GM23338 (cell line): ENCODE data around the gene LRRD1. TPM values are rescaled to one million over a fixed set of nuclear protein-coding genes. Genes with fewer than 3 reads are reported as not detected.

ENCODE experiments used
- ATAC-seq: fragments of 200-7000 bp; cut with Tn5 transposase; 3 replicates; pipeline ENCODE4 v1.9.1; 2020
- DNase-seq: peaks from one replicate; pipeline ENCODE4 v3.0.0-alpha.2; 2015; ENCODE audit warnings: low spot score
- H2AFZ ChIP-seq: fragments of 200-600 bp; sonication (generic); 2 replicates; pipeline ENCODE4 v1.8.0; 2016; ENCODE audit warnings: antibody characterized with exemption, mild to moderate bottlenecking, moderate library complexity
- H3F3A ChIP-seq: fragments of 200-600 bp; sonication (generic); replicated peaks from 2 replicates; pipeline ENCODE4 v1.8.0; 2017; ENCODE audit warnings: antibody characterized with exemption, mixed run types, low read depth
- H3K27ac ChIP-seq: fragments of 200-600 bp; sonication (generic); 2 replicates; pipeline ENCODE4 v1.6.1; 2016; ENCODE audit warnings: low read depth
- H3K27me3 ChIP-seq: fragments of 200-600 bp; sonication (generic); 2 replicates; pipeline ENCODE4 v1.8.0; 2016; ENCODE audit warnings: mild to moderate bottlenecking, mixed run types, moderate library complexity; ENCODE audit not compliant: insufficient read depth
- H3K36me3 ChIP-seq: fragments of 200-600 bp; sonication (generic); 2 replicates; pipeline ENCODE4 v1.8.0; 2016; ENCODE audit warnings: mild to moderate bottlenecking; ENCODE audit not compliant: insufficient read depth
- H3K4me1 ChIP-seq: fragments of 200-600 bp; sonication (generic); 2 replicates; pipeline ENCODE4 v1.8.0; 2016; ENCODE audit warnings: mild to moderate bottlenecking, moderate library complexity; ENCODE audit not compliant: insufficient read depth
- H3K4me2 ChIP-seq: fragments of 200-600 bp; sonication (generic); 2 replicates; pipeline ENCODE4 v1.7.1; 2017; ENCODE audit warnings: mixed run types
- H3K4me3 ChIP-seq: fragments of 200-600 bp; sonication (generic); 2 replicates; pipeline ENCODE4 v1.6.1; 2016; ENCODE audit warnings: mixed run types
- H3K79me2 ChIP-seq: fragments of 200-600 bp; sonication (generic); replicated peaks from 2 replicates; pipeline ENCODE4 v1.8.0; 2017; ENCODE audit warnings: mild to moderate bottlenecking; ENCODE audit not compliant: insufficient read depth
- H3K9me2 ChIP-seq: fragments of 200-600 bp; sonication (generic); 2 replicates; pipeline ENCODE4 v1.8.0; 2017; ENCODE audit not compliant: insufficient read depth
- H4K20me1 ChIP-seq: fragments of 200-600 bp; sonication (generic); replicated peaks from 2 replicates; pipeline ENCODE4 v1.8.0; 2017; ENCODE audit warnings: mild to moderate bottlenecking; ENCODE audit not compliant: insufficient read depth
- H3K27ac Mint-ChIP-seq: 2 replicates; pipeline ENCODE4 v1.8.0; 2020; ENCODE audit warnings: inconsistent platforms, mild to moderate bottlenecking, moderate library complexity, mixed read lengths
- H3K27me3 Mint-ChIP-seq: 3 replicates; pipeline ENCODE4 v1.8.0; 2022; ENCODE audit warnings: low read depth, mild to moderate bottlenecking, moderate library complexity, mixed read lengths, inconsistent platforms; ENCODE audit not compliant: insufficient read depth, poor library complexity
- H3K36me3 Mint-ChIP-seq: 3 replicates; pipeline ENCODE4 v1.8.0; 2021; ENCODE audit warnings: low read depth, mild to moderate bottlenecking, inconsistent platforms, moderate library complexity, mixed read lengths
- H3K4me1 Mint-ChIP-seq: 3 replicates; pipeline ENCODE4 v1.8.0; 2020; ENCODE audit warnings: mild to moderate bottlenecking, inconsistent platforms, mixed read lengths
- H3K4me3 Mint-ChIP-seq: 3 replicates; pipeline ENCODE4 v1.8.0; 2021; ENCODE audit warnings: moderate library complexity, mild to moderate bottlenecking, inconsistent platforms, mixed read lengths
- H3K9me3 Mint-ChIP-seq: 3 replicates; pipeline ENCODE4 v1.8.0; 2020; ENCODE audit warnings: moderate library complexity, mild to moderate bottlenecking, inconsistent platforms, mixed read lengths
- CREB1 ChIP-seq: fragments of 250-450 bp; sonication (Bioruptor Pico); IDR thresholded peaks from 2 replicates; pipeline ENCODE4 v1.5.0; 2020; ENCODE audit warnings: low read depth, mild to moderate bottlenecking, moderate library complexity
- EZH2 ChIP-seq: fragments of 200-600 bp; sonication (generic); IDR thresholded peaks from one replicate; pipeline ENCODE4 v1.8.0; 2017; ENCODE audit warnings: antibody characterized with exemption, mild to moderate bottlenecking, low read depth; ENCODE audit not compliant: unreplicated experiment
- EZH2phosphoT487 ChIP-seq: fragments of 200-600 bp; sonication (generic); IDR thresholded peaks from one replicate; pipeline ENCODE4 v1.8.1; 2018; ENCODE audit warnings: antibody characterized with exemption; ENCODE audit not compliant: unreplicated experiment
- JUNB ChIP-seq: IDR thresholded peaks from one replicate; pipeline ENCODE4 v1.6.1; 2016; ENCODE audit warnings: antibody characterized with exemption; ENCODE audit not compliant: unreplicated experiment
- NANOG ChIP-seq: IDR thresholded peaks from 2 replicates; pipeline ENCODE4 v1.6.1; 2016; ENCODE audit warnings: antibody characterized with exemption, borderline replicate concordance
- POLR2AphosphoS5 ChIP-seq: IDR thresholded peaks from 2 replicates; pipeline ENCODE4 v1.6.1; 2016; ENCODE audit warnings: antibody characterized with exemption, low read depth
- STAT1 ChIP-seq: IDR thresholded peaks from one replicate; pipeline ENCODE4 v1.6.1; 2016; ENCODE audit warnings: antibody characterized with exemption; ENCODE audit not compliant: unreplicated experiment
- ZNF114 ChIP-seq: fragments of 250-450 bp; sonication (Bioruptor Pico); IDR thresholded peaks from 2 replicates; pipeline ENCODE4 v1.5.0; 2020; ENCODE audit warnings: mild to moderate bottlenecking, moderate library complexity
- ZNF331 ChIP-seq: fragments of 250-450 bp; sonication (Bioruptor Pico); IDR thresholded peaks from 2 replicates; pipeline ENCODE4 v1.5.0; 2020; ENCODE audit warnings: low read depth, mild to moderate bottlenecking, moderate library complexity
- polyA plus RNA-seq: library from polyadenylated mRNA; unstranded; fragments of >200 nt; fragmentation: Nextera tagmentation; extraction: Ambion mirVana; gene quantifications from 2 replicates; pipeline ENCODE4 v1.2.1, GENCODE V29; 2016
- total RNA-seq: library from RNA; depleted of rRNA; stranded (reverse); fragments of >200 nt; shearing (Covaris generic); gene quantifications from 2 replicates; pipeline ENCODE4 v1.2.3, GENCODE V29; 2014
- TF ChIP-seq, protein P1 (sequence below), 2 experiments: fragments of 200-600 bp in 1 of 2; sonication (generic) in 1 of 2; conservative IDR thresholded peaks; 2 replicates each; pipeline versions ENCODE4 v1.5.1 to v1.6.1; 2016 to 2017; ENCODE audit warnings: antibody characterized with exemption in 2 of 2, low read depth in 2 of 2, mild to moderate bottlenecking in 2 of 2, moderate library complexity in 1 of 2
- TF ChIP-seq, protein P2 (sequence below): IDR thresholded peaks from 2 replicates; pipeline ENCODE4 v1.6.1; 2016; ENCODE audit warnings: antibody characterized with exemption
- TF ChIP-seq, protein P3 (sequence below): fragments of 250-450 bp; sonication (Bioruptor Pico); IDR thresholded peaks from 2 replicates; pipeline ENCODE4 v1.5.0; 2020; ENCODE audit warnings: mild to moderate bottlenecking, moderate library complexity

The LRRD1 gene
- total and polyA plus RNA-seq, 2 experiments from 2014 or later, result 0.11 TPM; not detected in 1

DNA sequence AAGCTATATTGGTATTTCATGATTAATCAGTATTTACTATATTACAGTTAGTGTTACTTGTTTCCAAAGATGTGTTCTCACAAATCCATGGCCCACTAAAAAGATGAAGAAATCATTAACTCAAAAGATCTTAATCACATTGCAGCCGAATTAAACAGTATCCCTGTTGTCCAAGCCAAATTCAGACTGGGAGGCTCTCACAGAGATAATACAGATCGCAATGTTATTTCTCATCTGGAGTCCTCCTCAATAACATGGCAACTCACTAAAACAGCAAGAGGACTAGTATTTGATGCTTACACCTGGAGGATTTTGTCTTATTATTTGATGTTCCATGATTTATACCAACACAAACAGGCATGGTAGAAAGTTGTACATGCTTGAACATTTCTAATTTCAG is 68.1 kb downstream of the LRRD1 start (continued):
- TF ChIP-seq, protein P1, sequence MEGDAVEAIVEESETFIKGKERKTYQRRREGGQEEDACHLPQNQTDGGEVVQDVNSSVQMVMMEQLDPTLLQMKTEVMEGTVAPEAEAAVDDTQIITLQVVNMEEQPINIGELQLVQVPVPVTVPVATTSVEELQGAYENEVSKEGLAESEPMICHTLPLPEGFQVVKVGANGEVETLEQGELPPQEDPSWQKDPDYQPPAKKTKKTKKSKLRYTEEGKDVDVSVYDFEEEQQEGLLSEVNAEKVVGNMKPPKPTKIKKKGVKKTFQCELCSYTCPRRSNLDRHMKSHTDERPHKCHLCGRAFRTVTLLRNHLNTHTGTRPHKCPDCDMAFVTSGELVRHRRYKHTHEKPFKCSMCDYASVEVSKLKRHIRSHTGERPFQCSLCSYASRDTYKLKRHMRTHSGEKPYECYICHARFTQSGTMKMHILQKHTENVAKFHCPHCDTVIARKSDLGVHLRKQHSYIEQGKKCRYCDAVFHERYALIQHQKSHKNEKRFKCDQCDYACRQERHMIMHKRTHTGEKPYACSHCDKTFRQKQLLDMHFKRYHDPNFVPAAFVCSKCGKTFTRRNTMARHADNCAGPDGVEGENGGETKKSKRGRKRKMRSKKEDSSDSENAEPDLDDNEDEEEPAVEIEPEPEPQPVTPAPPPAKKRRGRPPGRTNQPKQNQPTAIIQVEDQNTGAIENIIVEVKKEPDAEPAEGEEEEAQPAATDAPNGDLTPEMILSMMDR (conservative IDR thresholded peaks at IDR 0.05; ENCODE audit: low read depth in 2 of 2), result no peak
- TF ChIP-seq EZH2phosphoT487 (no peak), POLR2AphosphoS5 (no peak)

DNA sequence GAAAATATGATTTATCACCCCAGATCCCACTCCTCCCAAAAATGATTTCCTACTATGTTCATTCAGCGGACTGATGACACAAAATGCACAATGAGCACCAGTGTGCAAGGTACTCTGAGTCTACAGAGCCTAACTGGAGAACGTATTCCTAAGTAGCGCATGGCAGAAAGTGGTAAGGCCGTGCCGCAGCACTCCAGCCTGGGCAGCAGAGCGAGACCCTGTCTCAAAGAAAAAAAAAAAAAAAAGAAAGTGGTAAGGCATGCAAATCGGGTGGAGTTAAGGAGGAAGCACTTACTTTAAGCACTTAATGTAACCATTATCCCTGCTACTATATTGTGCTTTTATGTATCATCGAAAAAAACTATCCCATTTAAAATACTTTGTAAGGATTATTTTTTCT is 70.1 kb downstream of the LRRD1 start:
- H3K4me2 ChIP-seq, result no peak overlapping the region
- H3K27me3 Mint-ChIP-seq, result no peaks in the 10 kb centered on the region
- H3K36me3 Mint-ChIP-seq, result peaks cover 13% of the 10 kb centered on the region
- H2AFZ ChIP-seq, result no peak overlapping the region
- H4K20me1 ChIP-seq, result no peaks in the 10 kb centered on the region
- H3K4me1 Mint-ChIP-seq, result no peaks in the 10 kb centered on the region
- H3K9me2 ChIP-seq, result no peaks in the 10 kb centered on the region
- no peak overlapping the region for H3K4me3 ChIP-seq
- H3K4me1 ChIP-seq, result no peaks in the 10 kb centered on the region
- no peaks in the 10 kb centered on the region for H3F3A ChIP-seq
- no peaks in the 10 kb centered on the region for H3K79me2 ChIP-seq
- no peaks in the 10 kb centered on the region for H3K9me3 Mint-ChIP-seq
- H3K27ac ChIP-seq, result no peak overlapping the region
- no peak overlapping the region for H3K4me3 Mint-ChIP-seq
- ATAC-seq (no peak), DNase-seq (no peak)
- H3K36me3 ChIP-seq, result peaks cover 3% of the 10 kb centered on the region; the same call in 1 of the 2 replicates
- H3K27me3 ChIP-seq, result no peaks in the 10 kb centered on the region
- no peak overlapping the region for H3K27ac Mint-ChIP-seq
- no peak for TF ChIP-seq JUNB
- TF ChIP-seq, protein P1 (conservative IDR thresholded peaks at IDR 0.05; ENCODE audit: low read depth in 2 of 2), result no peak
- TF ChIP-seq POLR2AphosphoS5, result no peak
- TF ChIP-seq CREB1 (CRISPR knock-in tag), result no peak
- TF ChIP-seq ZNF114, result no peak
- TF ChIP-seq, protein P2, sequence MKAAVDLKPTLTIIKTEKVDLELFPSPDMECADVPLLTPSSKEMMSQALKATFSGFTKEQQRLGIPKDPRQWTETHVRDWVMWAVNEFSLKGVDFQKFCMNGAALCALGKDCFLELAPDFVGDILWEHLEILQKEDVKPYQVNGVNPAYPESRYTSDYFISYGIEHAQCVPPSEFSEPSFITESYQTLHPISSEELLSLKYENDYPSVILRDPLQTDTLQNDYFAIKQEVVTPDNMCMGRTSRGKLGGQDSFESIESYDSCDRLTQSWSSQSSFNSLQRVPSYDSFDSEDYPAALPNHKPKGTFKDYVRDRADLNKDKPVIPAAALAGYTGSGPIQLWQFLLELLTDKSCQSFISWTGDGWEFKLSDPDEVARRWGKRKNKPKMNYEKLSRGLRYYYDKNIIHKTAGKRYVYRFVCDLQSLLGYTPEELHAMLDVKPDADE, result no peak
- no peak for TF ChIP-seq EZH2phosphoT487
- TF ChIP-seq EZH2, result no peak
- TF ChIP-seq NANOG, result no peak
- TF ChIP-seq ZNF331, result no peak
- TF ChIP-seq, protein P3, sequence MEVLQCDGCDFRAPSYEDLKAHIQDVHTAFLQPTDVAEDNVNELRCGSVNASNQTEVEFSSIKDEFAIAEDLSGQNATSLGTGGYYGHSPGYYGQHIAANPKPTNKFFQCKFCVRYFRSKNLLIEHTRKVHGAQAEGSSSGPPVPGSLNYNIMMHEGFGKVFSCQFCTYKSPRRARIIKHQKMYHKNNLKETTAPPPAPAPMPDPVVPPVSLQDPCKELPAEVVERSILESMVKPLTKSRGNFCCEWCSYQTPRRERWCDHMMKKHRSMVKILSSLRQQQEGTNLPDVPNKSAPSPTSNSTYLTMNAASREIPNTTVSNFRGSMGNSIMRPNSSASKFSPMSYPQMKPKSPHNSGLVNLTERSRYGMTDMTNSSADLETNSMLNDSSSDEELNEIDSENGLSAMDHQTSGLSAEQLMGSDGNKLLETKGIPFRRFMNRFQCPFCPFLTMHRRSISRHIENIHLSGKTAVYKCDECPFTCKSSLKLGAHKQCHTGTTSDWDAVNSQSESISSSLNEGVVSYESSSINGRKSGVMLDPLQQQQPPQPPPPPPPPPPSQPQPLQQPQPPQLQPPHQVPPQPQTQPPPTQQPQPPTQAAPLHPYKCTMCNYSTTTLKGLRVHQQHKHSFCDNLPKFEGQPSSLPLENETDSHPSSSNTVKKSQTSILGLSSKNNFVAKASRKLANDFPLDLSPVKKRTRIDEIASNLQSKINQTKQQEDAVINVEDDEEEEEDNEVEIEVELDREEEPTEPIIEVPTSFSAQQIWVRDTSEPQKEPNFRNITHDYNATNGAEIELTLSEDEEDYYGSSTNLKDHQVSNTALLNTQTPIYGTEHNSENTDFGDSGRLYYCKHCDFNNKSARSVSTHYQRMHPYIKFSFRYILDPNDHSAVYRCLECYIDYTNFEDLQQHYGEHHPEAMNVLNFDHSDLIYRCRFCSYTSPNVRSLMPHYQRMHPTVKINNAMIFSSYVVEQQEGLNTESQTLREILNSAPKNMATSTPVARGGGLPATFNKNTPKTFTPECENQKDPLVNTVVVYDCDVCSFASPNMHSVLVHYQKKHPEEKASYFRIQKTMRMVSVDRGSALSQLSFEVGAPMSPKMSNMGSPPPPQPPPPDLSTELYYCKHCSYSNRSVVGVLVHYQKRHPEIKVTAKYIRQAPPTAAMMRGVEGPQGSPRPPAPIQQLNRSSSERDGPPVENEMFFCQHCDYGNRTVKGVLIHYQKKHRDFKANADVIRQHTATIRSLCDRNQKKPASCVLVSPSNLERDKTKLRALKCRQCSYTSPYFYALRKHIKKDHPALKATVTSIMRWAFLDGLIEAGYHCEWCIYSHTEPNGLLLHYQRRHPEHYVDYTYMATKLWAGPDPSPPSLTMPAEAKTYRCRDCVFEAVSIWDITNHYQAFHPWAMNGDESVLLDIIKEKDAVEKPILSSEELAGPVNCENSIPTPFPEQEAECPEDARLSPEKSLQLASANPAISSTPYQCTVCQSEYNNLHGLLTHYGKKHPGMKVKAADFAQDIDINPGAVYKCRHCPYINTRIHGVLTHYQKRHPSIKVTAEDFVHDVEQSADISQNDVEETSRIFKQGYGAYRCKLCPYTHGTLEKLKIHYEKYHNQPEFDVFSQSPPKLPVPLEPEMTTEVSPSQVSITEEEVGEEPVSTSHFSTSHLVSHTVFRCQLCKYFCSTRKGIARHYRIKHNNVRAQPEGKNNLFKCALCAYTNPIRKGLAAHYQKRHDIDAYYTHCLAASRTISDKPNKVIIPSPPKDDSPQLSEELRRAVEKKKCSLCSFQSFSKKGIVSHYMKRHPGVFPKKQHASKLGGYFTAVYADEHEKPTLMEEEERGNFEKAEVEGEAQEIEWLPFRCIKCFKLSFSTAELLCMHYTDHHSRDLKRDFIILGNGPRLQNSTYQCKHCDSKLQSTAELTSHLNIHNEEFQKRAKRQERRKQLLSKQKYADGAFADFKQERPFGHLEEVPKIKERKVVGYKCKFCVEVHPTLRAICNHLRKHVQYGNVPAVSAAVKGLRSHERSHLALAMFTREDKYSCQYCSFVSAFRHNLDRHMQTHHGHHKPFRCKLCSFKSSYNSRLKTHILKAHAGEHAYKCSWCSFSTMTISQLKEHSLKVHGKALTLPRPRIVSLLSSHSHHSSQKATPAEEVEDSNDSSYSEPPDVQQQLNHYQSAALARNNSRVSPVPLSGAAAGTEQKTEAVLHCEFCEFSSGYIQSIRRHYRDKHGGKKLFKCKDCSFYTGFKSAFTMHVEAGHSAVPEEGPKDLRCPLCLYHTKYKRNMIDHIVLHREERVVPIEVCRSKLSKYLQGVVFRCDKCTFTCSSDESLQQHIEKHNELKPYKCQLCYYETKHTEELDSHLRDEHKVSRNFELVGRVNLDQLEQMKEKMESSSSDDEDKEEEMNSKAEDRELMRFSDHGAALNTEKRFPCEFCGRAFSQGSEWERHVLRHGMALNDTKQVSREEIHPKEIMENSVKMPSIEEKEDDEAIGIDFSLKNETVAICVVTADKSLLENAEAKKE (CRISPR knock-in tag), result no peak
- no peak for TF ChIP-seq STAT1
